ENCODE results near the gene BICD2. TPM values are rescaled to one million over a fixed set of nuclear protein-coding genes. Genes with fewer than 3 reads are reported as not detected.

The BICD2 gene
- total RNA-seq, 1 donor from 2014 or later: 22.5 TPM

GRCh38 chr9:92754091-92754745 is 10.4 kb downstream of the BICD2 start:
- Mint-ChIP-seq H3K4me3 (no peak overlapping the region), H3K4me1 (peaks cover 51% of the 10 kb centered on the region), H3K27me3 (no peaks in the 10 kb centered on the region), H3K27ac (no peak overlapping the region), H3K9me3 (peaks cover 3% of the 10 kb centered on the region), H3K36me3 (ENCODE audit: low read depth) (peaks cover 16% of the 10 kb centered on the region)
- no peak for TF ChIP-seq CTCF (IDR thresholded peaks at IDR 0.05)
- ChIA-PET CTCF (no interaction called here), POLR2A (no interaction called here)
- ATAC-seq (ENCODE audit: low read depth) (no peak), DNase-seq (no peak)
- intact Hi-C loops (cut with micrococcal nuclease): no loop called here

- TF ChIP-seq CTCF (IDR thresholded peaks at IDR 0.05): no peak
- peaks cover 3% of the 10 kb centered on the region for H3K9me3 Mint-ChIP-seq
- CTCF ChIA-PET: no interaction called here
- ATAC-seq (ENCODE audit: low read depth): no peak
- H3K4me3 Mint-ChIP-seq: no peak overlapping the region
- H3K36me3 Mint-ChIP-seq (ENCODE audit: low read depth): peaks cover 18% of the 10 kb centered on the region
- H3K27me3 Mint-ChIP-seq: no peaks in the 10 kb centered on the region
- POLR2A ChIA-PET: no interaction called here
- peaks cover 55% of the 10 kb centered on the region for H3K4me1 Mint-ChIP-seq
- H3K27ac Mint-ChIP-seq: no peak overlapping the region
- DNase-seq: no peak
- intact Hi-C loops (cut with micrococcal nuclease): no loop called here
Measured at GRCh38 chr9:92752812-92753404, 11.7 kb downstream of the BICD2 start.

DNA sequence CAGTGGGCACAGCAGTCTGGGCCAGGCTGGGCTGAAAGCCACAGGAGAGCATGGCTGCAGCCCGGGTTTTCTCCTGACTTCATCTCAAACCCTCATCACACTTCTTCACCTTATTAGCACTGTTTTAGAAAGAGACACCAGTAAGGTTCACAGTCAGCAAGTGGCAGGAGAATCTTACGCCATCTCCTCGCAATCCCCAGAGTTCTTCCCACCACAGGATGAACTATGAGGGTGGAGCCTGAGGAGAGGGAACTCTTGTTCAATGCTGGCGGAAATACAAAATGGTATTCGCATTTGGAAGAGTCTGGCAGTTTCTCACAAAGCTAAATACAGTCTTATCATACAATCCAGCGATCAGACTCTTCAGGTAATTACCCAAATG is 14.7 kb downstream of the BICD2 start:
- no peaks in the 10 kb centered on the region for H3K9me3 Mint-ChIP-seq
- peaks cover 10% of the 10 kb centered on the region for H3K36me3 Mint-ChIP-seq (ENCODE audit: low read depth)
- H3K4me3 Mint-ChIP-seq: no peak overlapping the region
- ChIA-PET CTCF (no interaction called here), POLR2A (no interaction called here)
- no peak for TF ChIP-seq CTCF (IDR thresholded peaks at IDR 0.05)
- intact Hi-C loops (cut with micrococcal nuclease): no loop called here
- H3K4me1 Mint-ChIP-seq: peaks cover 66% of the 10 kb centered on the region
- H3K27me3 Mint-ChIP-seq: no peaks in the 10 kb centered on the region
- H3K27ac Mint-ChIP-seq: no peak overlapping the region
- DNase-seq (no peak), ATAC-seq (ENCODE audit: low read depth) (no peak)

DNA sequence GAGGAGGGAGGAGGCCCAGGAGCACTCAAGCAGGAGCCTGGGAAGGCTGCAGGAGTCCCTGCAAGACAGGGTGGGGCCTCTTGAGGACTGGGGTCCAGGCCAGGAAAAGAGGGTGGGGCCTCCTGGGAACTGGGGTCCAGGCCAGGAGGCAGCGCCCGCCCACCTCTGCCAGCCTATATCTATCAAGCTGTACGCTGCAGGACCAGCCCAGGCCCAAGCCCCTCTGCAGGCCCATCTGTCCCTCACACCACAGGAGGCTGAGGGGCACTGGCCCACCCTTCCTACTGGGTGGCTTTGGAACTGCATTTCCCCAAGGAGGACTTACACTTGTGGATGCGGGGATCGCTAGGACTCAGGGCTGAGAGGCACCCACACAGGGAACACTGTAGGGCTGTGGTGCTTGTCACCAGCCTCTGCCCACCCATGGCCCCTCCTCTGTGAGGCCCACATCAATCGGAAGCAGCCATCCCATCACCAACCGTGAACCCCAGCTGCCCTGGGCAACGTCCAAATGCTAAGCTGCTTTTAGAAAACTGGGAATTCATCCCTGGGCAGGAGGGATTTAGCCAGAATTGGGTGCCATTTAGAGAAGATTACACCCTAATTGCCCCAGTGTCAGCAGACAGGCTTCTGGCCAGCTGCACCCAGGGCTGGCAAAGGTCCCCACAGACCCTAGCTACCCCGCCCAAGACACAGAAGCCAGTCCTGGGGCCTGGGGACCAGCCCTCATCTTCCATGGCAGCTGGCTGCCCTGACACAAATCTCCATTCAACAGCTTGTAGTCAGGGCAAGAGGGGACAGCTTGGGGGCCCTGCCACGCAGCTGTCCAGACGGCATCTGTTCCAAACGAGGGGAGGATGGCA is 15.3 kb downstream of the BICD2 start:
- intact Hi-C loops (cut with micrococcal nuclease): no loop called here
- CTCF ChIA-PET: no interaction called here
- no peak for DNase-seq
- Mint-ChIP-seq H3K4me1 (peaks cover 62% of the 10 kb centered on the region), H3K27me3 (no peaks in the 10 kb centered on the region), H3K36me3 (ENCODE audit: low read depth) (peaks cover 6% of the 10 kb centered on the region), H3K27ac (no peak overlapping the region), H3K4me3 (no peak overlapping the region), H3K9me3 (no peaks in the 10 kb centered on the region)
- no peak for ATAC-seq (ENCODE audit: low read depth)
- POLR2A ChIA-PET: no interaction called here
- TF ChIP-seq CTCF (IDR thresholded peaks at IDR 0.05): no peak

- ChIA-PET CTCF (interaction anchor here (1.1 kb wide), 1 partner anchor 31 kb away, joined by 3 read pairs; no protein-coding TSS in a partner anchor), POLR2A (no interaction called here)
- Mint-ChIP-seq H3K4me1 (peaks cover 66% of the 10 kb centered on the region), H3K27me3 (no peaks in the 10 kb centered on the region), H3K27ac (no peak overlapping the region), H3K4me3 (no peak overlapping the region), H3K9me3 (no peaks in the 10 kb centered on the region), H3K36me3 (ENCODE audit: low read depth) (peaks cover 5% of the 10 kb centered on the region)
- intact Hi-C loops (cut with micrococcal nuclease): no loop called here
- DNase-seq: no peak
- no peak for TF ChIP-seq CTCF (IDR thresholded peaks at IDR 0.05)
- ATAC-seq (ENCODE audit: low read depth): no peak
Measured at GRCh38 chr9:92748233-92748497, 16.5 kb downstream of the BICD2 start.
